Measurements from ENCODE around the gene GRWD1.

DNA sequence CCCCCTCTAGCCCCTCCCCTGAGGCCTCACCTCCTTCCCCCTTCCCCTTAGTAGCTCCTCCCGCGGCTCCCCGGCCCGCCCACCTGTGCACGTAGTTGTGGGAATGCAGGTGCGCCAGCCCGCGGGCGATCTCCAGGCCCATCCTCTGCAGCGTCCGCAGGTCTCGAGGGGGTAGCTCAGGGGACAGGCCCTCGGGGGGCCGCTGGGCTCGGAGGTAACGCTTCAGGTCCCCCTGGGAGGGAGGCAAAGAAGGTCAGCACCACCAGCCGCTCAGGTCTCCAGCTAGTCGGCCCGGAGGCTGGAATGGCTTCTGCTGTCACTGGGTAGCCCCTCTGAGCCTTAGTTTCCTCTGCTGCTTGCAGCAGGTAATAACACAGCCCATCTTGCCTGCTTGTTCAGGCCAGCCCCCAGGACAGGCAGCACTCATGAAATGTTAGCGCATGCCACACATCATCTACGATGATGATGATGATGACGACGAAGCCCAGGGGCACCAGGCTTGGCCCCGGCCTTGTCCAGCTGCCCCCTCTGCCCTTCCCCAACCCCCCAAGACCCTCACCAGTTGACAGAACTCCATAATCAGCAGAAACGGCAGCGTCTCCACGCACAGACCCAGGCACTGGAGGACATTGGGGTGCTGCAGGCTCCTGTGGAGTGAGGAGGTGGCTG is 56.7 kb downstream of the GRWD1 start:
- TF ChIP-seq, protein P1, sequence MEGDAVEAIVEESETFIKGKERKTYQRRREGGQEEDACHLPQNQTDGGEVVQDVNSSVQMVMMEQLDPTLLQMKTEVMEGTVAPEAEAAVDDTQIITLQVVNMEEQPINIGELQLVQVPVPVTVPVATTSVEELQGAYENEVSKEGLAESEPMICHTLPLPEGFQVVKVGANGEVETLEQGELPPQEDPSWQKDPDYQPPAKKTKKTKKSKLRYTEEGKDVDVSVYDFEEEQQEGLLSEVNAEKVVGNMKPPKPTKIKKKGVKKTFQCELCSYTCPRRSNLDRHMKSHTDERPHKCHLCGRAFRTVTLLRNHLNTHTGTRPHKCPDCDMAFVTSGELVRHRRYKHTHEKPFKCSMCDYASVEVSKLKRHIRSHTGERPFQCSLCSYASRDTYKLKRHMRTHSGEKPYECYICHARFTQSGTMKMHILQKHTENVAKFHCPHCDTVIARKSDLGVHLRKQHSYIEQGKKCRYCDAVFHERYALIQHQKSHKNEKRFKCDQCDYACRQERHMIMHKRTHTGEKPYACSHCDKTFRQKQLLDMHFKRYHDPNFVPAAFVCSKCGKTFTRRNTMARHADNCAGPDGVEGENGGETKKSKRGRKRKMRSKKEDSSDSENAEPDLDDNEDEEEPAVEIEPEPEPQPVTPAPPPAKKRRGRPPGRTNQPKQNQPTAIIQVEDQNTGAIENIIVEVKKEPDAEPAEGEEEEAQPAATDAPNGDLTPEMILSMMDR (IDR thresholded peaks at IDR 0.05 in 8 of 11, conservative IDR thresholded peaks at IDR 0.05 in 3 of 11), result no peak
- no peak for TF ChIP-seq POLR2A (IDR thresholded peaks at IDR 0.05)
